Stimulated activated CD8-positive, alpha-beta memory T cell treated with anti-CD3 and anti-CD28 coated beads, Interleukin-12 subunit alpha, Interleukin-12 subunit beta, amount 100 ng/mL, for 1 hour (primary cell): ENCODE results near the gene PRKG1.
"Not testable (repeated sequence)": the region's sequence is repeated elsewhere in the genome, so short reads cannot be mapped to it uniquely, and the experiment has no call there.

ENCODE experiments used
- DNase-seq: peaks from one replicate; pipeline ENCODE4 v3.0.0-alpha.2; 2020; ENCODE audit warnings: low read depth

Gene PRKG1

GRCh38 chr10:51510231-51510630, 435.9 kb downstream of the PRKG1 start:
- DNase-seq = no peak

GRCh38 chr10:51521605-51522004, 447.3 kb downstream of the PRKG1 start:
- no peak for DNase-seq

- DNase-seq = no peak
Measured at GRCh38 chr10:51522858-51523257, 448.6 kb downstream of the PRKG1 start.

- no peak for DNase-seq
Measured at GRCh38 chr10:51523440-51523839, 449.2 kb downstream of the PRKG1 start.

- DNase-seq = no peak
Measured at GRCh38 chr10:51524041-51524440, 449.8 kb downstream of the PRKG1 start.

- DNase-seq = no peak
Measured at GRCh38 chr10:51527522-51528219, 453.4 kb downstream of the PRKG1 start.

GRCh38 chr10:51528527-51528926, 454.2 kb downstream of the PRKG1 start:
- no peak for DNase-seq

GRCh38 chr10:51530541-51530940, 456.3 kb downstream of the PRKG1 start:
- DNase-seq = no peak

- no peak for DNase-seq
Measured at GRCh38 chr10:51532044-51532443, 457.8 kb downstream of the PRKG1 start.

GRCh38 chr10:51542853-51543252, 468.6 kb downstream of the PRKG1 start:
- no peak for DNase-seq

- no peak for DNase-seq
Measured at GRCh38 chr10:51544933-51545332, 470.6 kb downstream of the PRKG1 start.

- DNase-seq = no peak
Measured at GRCh38 chr10:51547941-51548340, 473.7 kb downstream of the PRKG1 start.

GRCh38 chr10:51552879-51553278, 478.6 kb downstream of the PRKG1 start:
- no peak for DNase-seq

- no peak for DNase-seq
Measured at GRCh38 chr10:51564896-51565510, 490.7 kb downstream of the PRKG1 start.

GRCh38 chr10:51567271-51567670, 493.0 kb downstream of the PRKG1 start:
- no peak for DNase-seq

GRCh38 chr10:51569467-51569866, 495.2 kb downstream of the PRKG1 start:
- DNase-seq = no peak

- no peak for DNase-seq
Measured at GRCh38 chr10:51574248-51575048, 500.2 kb downstream of the PRKG1 start.

GRCh38 chr10:51581196-51581595, 506.9 kb downstream of the PRKG1 start:
- DNase-seq = not testable (repeated sequence)

GRCh38 chr10:51583976-51584375, 509.7 kb downstream of the PRKG1 start:
- DNase-seq = no peak

GRCh38 chr10:51585742-51586141, 511.5 kb downstream of the PRKG1 start:
- DNase-seq = no peak

GRCh38 chr10:51588984-51589383, 514.7 kb downstream of the PRKG1 start:
- DNase-seq = no peak

- DNase-seq = no peak
Measured at GRCh38 chr10:51590818-51591217, 516.5 kb downstream of the PRKG1 start.

- no peak for DNase-seq
Measured at GRCh38 chr10:51596695-51597094, 522.4 kb downstream of the PRKG1 start.
